Melanocyte of skin (primary cell): ENCODE results near the gene ACSM2A. TPM values are rescaled to one million over a fixed set of nuclear protein-coding genes. Genes with fewer than 3 reads are reported as not detected.

ENCODE experiments used
- total RNA-seq, 2 donors: library from RNA; depleted of rRNA; stranded (reverse); fragments of >200 nt; gene quantifications; 2 replicates each; pipeline ENCODE4 v1.2.3, GENCODE V29; 2012

ACSM2A gene, protein sequence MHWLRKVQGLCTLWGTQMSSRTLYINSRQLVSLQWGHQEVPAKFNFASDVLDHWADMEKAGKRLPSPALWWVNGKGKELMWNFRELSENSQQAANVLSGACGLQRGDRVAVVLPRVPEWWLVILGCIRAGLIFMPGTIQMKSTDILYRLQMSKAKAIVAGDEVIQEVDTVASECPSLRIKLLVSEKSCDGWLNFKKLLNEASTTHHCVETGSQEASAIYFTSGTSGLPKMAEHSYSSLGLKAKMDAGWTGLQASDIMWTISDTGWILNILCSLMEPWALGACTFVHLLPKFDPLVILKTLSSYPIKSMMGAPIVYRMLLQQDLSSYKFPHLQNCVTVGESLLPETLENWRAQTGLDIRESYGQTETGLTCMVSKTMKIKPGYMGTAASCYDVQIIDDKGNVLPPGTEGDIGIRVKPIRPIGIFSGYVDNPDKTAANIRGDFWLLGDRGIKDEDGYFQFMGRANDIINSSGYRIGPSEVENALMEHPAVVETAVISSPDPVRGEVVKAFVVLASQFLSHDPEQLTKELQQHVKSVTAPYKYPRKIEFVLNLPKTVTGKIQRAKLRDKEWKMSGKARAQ
- not detected for total RNA-seq

DNA sequence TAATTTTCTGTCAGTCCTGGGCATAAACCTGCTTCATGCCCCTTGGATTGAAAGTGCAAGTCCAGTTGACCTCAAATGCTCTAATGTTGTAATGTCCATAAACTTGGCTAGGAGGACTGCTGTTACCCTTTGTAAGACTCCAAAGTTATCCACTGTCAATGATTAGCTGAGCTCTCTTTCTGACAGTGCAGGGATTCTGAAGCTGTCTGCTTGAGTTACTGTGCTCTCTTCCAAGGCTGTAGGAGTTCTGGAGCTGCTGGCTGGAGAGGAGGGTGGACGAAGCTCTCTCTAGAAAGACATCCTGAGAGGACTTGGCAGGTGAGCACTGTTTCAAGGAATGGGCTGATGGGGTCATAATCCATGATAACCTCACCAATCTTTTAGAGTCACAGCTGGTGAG, at the start of gene ACSM2A:
Gene ACSM2A (plus strand): TSS at position 158 of the 400 bp plus-strand sequence. CDS start 8,594 bp downstream, outside the sequence.

GRCh38 chr16:20404637-20405036, 46.7 kb upstream of the ACSM2A start, which contains the start of gene PDILT:
Gene PDILT (minus strand): TSS chr16:20404737. CDS start chr16:20399300, 5,437 bp downstream.

DNA sequence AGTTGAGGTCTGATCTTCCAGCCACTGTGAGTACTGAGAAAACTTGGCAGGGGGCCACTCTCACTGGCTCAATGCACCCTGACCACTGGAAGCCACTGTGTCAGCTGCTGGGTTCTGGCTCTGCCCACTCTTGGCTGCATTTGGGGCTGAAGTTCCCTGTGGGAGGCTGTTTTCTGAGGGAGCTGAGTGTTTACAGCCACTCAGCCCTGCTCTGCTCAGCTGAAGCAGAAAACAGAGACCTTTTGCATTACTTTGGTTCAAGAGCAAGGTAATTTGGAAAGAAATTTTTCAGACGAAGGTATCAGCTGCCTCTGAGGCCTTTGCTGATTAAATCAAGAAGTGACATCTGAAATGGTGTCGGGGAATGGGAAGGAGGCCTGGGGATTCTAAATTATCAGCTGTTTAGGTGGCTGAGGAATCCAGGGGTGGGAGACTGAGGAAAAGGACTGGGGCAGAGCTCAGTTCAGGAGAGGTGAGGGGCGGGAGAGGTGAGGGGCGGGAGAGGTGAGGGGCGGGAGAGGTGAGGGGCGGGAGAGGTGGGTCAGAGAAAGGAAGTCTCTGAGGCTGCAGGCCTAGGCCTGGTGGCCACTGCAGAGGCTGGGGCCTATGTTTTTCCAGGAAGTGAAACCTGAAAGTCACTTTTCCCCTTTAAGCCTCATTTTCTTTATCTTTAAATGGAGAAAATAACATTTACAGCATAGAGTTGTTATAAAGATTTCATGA, 41.8 kb upstream of the ACSM2A start, which contains the start of gene ACSM5:
Gene ACSM5 (plus strand): TSS at position 137 of the 723 bp plus-strand sequence. CDS start 1,951 bp downstream, outside the sequence.

Other genes starting within 250 kb of the ACSM2A start
- under 1 TPM in 1 of 2 donors, not detected in 1; under 0.01 TPM for gene GP2, start 124.0 kb upstream of the ACSM2A start, total RNA-seq
- not detected for gene UMOD, start 98.8 kb upstream of the ACSM2A start, total RNA-seq
- not detected for gene PDILT, start 46.8 kb upstream of the ACSM2A start, total RNA-seq
- under 1 TPM in 1 of 2 donors, not detected in 1; 0.34 TPM for gene ACSM5, start 42.0 kb upstream of the ACSM2A start, total RNA-seq
- gene ACSM2B, start 124.8 kb downstream of the ACSM2A start, total RNA-seq: not detected
- gene ACSM1, start 246.2 kb downstream of the ACSM2A start, total RNA-seq: not detected